NCI-H2081 (cell line): ENCODE results near the gene SREK1.
"Not testable (repeated sequence)": the region's sequence is repeated elsewhere in the genome, so short reads cannot be mapped to it uniquely, and the experiment has no call there.

Source experiments
- DNase-seq, 2 experiments: peaks; one replicate each; lab custom pipeline; 2025; lab: John Stamatoyannopoulos, UW

Gene SREK1

DNA sequence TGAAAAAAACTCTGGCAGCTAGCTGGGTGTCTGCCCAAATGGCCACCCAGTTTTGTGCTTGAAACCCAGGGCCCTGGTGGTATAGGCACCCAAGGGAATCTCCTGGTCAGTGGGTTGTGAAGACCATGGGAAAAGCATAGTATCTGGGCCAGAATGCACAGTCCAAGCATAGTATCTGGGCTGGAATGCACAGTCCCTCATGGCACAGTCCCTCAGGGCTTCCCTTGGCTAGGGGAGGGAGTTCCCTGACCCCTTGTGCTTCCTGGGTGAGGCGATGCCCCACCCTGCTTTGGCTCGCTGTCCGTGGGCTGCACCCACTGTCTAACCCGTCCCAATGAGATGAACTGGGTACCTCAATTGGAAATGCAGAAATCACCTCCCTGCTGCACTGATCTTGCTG, 78.8 kb downstream of the SREK1 start:
- not testable (repeated sequence) for DNase-seq

DNA sequence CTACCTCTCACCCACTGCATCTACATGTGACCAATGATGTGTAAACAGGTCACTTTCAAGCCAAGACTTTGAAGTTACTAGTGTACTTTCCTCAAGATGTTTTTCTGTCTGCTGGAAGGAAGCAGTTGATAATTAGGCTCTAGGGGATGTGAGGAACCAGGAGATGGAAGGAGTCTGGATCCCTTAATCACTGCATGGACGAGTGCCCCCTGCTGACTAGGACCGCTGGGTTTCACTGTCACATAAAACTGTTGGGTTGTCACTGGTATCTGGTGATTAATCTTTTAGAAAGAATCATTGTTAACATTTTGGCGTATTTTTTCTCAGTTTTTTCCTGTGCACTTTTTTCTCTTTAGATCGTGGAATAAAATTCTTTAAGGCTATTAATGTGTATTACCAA, 79.5 kb downstream of the SREK1 start:
- no peak for DNase-seq

DNA sequence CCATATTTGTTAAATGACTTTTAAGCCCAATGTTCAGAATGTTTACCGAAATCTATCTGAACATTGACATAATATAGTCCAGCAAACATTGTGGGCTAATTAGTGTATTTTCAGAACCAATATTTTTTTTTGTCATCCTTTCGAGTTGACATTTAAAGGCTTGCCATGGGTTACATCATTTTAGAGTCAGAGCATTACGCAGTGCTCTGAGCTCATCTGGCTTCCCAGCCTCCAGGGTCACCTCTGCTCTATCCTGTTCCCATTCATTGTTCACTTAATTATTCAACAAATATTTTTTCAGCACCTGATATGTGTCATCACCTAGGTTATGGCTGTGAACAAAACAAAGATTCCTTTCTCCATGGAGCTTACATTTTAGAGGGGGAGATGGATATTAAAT, 80.2 kb downstream of the SREK1 start:
- peak in 1 of 2 experiments; percentile 32 for DNase-seq

DNA sequence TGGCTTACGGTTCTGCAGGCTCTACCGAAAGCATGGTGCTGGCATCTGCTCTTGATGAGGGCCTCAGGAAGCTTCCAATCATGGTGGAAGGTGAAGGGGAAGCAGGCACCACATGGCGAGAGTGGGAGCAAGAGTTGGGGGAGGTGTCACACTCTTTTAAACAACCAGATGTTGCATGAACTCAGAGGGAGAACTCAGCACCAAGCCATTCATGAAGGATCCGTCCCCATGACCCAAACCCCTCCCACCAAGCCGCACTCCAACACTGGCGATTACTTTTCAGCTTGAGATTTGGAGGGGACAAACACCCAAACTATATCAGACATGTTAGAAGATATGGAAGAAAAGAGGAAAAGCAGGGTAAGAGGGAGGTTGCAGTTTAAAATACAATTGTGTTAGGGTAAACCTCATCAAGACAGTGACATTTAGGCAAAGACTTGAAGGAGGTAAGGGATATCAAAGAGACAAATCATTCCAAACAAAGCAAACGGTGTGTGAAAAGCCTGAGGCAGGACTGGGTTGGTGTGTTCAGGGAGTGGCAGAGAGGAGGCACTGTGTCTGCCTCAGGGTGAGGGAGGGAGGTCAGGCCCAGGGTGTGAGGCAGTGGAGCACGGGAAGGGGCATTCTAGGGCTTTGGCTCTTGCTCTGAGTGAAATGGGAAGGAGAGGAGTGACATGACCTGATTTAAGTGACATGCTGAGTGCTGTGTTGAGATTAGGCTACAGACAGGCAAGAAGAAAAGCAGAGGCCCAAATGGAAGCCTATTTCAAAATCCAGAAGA, 80.9 kb downstream of the SREK1 start:
- no peak for DNase-seq

DNA sequence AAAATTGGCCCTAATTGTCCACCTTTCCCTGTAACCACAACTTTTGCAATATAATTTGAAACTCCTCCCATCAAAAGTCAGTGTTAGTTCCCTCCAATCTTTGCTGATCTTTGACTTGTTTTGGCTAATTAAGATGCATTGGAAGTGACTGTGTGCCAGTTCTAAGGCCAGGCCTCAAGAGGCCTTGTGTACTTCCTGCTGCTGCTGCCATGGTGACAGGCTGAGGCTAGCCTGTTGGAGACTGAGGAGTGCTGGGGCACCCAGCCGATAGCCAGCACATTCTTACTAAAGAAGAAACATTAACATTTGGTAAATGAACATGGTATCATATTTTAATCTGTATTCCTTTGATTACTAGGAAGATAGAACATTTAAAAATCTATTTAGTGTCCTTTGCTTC, 86.5 kb downstream of the SREK1 start:
- DNase-seq = peak in 1 of 2 experiments; percentile 12

DNA sequence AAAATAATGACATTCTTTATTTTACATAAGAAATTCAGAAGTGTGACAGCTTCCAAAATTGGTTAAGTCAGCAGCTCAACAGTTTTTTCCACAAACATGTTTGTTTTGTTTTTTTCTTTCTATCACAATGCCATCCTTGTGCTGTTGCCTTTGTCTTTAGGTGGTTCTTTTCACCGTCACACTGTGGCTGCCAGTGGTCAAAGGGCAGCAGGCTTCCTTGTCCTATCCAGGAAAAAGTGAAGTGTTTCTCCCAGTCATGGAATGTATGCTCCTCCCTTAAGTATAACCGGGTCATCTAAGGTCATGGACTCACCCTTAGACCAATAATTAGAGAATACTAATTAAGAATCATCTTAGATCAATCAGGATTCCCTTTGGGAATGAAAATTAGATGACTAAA, 87.4 kb downstream of the SREK1 start:
- DNase-seq = no peak

DNA sequence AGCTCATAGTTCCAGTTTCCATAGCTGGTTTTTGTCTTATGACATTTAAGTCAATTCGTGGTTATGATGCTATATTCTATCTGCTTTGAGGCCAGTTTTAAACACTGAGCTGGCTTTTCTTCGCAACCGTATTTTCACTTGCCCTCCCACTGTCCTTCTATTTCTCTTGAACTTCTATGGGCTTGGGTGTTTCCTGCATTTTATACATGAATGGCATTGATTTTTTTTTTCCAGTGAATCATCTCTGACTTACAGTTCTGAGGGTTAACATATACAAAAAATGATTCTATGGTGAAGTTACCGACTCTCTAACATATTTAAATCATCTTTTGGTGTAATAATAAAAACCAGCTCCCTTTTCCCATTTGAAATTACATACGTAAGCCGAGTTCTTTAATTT, 88.2 kb downstream of the SREK1 start:
- DNase-seq = no peak

DNA sequence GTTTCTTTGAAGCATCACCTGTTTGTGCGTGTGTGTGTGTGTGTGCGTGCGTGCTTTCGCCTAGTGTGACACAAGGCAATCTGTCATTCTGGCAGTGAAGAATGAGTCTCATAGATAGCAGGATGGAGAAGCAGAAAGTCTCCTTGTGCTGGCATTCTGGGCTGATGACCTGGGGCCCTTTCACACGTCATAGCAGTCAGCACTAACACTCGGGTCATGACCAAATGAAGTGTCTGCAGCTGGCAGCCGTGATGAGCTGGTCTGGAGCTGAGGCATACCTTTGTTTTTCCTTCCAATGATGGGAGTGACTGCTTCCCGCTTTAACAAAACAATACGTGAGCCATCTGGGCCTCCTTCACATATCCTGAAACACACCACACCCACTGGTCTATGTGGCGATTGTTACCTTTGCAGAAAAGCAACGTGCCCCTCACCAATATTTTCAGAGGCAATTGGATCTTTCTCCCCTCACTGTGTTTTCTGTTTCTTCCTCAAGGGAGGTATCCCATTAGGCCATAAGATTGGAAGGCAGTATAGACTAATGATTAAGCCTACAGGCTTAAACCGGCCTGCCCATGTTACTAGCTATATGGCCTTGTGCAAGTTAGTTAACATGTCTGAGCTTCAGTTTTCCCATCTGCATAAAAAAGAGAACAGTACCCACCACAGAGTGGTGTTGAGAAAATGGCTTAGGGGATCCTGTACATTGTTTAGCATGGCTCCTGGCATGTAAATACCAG, 88.8 kb downstream of the SREK1 start:
- DNase-seq = no peak
